Adrenal gland (tissue), 12 donors: ENCODE results near the gene ZNF672. TPM values are rescaled to one million over a fixed set of nuclear protein-coding genes. Genes with fewer than 3 reads are reported as not detected.
"Not testable (repeated sequence)": the region's sequence is repeated elsewhere in the genome, so short reads cannot be mapped to it uniquely, and the experiment has no call there.

Experiments used
- DNase-seq, 7 donors: peaks; one replicate each; pipeline ENCODE4 v3.0.0-alpha.2; 2019 to 2020
- H3K27ac ChIP-seq, 5 donors: fragments of 200-600 bp; sonication (generic) in 4 of 5; 1 replicate in 3 of 5; 2 replicates in 2 of 5; pipeline versions ENCODE4 v1.5.1 to v1.8.0; 2016 to 2020; ENCODE audit warnings: mild to moderate bottlenecking in 1 of 5
- H3K27me3 ChIP-seq: fragments of 200-600 bp; 2 replicates; pipeline ENCODE4 v1.8.0; 2021
- H3K36me3 ChIP-seq, 2 donors: fragments of 200-600 bp; replicated peaks in 1 of 2; 1 replicate in 1 of 2; 2 replicates in 1 of 2; pipeline versions ENCODE4 v1.5.1 to v1.8.0; 2018 to 2022
- H3K4me1 ChIP-seq, 2 donors: fragments of 200-600 bp; replicated peaks in 1 of 2; 1 replicate in 1 of 2; 2 replicates in 1 of 2; pipeline versions ENCODE4 v1.5.1 to v1.8.0; 2018 to 2021
- H3K4me3 ChIP-seq, 4 donors: fragments of 200-600 bp; sonication (generic) in 3 of 4; one replicate each; pipeline ENCODE4 v1.5.1; 2016 to 2018
- H3K9me3 ChIP-seq, 3 donors: fragments of 200-600 bp; sonication (generic) in 1 of 3; replicated peaks in 1 of 3; 1 replicate in 2 of 3; 2 replicates in 1 of 3; pipeline versions ENCODE4 v1.5.1 to v1.8.0; 2016 to 2021
- CTCF ChIP-seq, 6 experiments: fragments of 450-650 bp in 4 of 6; fragments of 200-600 bp in 2 of 6; sonication (generic) in 1 of 6; IDR thresholded peaks; 1 replicate in 5 of 6; 2 replicates in 1 of 6; pipeline versions ENCODE4 v1.5.1 to v1.8.0; 2016 to 2021; ENCODE audit warnings: antibody characterized with exemption in 6 of 6, mild to moderate bottlenecking in 2 of 6, moderate library complexity in 1 of 6
- POLR2A ChIP-seq, 2 donors: fragments of 450-650 bp; IDR thresholded peaks; one replicate each; pipeline ENCODE4 v1.6.1; 2017; ENCODE audit warnings: antibody characterized with exemption in 2 of 2, mild to moderate bottlenecking in 2 of 2, moderate library complexity in 1 of 2
- WGBS, 4 donors: extraction: QIAGEN DNeasy Blood & Tissue Kit in 2 of 4; methylation state at CpG; one replicate each; pipeline versions ENCODE4 v1.1.5 to v1.1.7; 2013 to 2017; 5-methylcytosine and 5-hydroxymethylcytosine counted together
- intact Hi-C, 2 donors: fragments of 100-400 bp; cut with DNase I; formaldehyde crosslinking; loops; one replicate each; pipeline versions ENCODE4 v1.14.1 to v1.15.0; 2022 to 2023
- polyA plus RNA-seq, 3 donors: library from polyadenylated mRNA; stranded (reverse); fragments of 200-250 nt in 2 of 3; fragments of 350-450 nt in 1 of 3; fragmentation: Illumina TruSeq in 1 of 3; extraction: RNeasy Lipid Tissue Mini Kit (QIAGEN cat#74804) in 1 of 3; gene quantifications; one replicate each; pipeline ENCODE4 v1.2.3, GENCODE V29; 2013 to 2014
- total RNA-seq, 9 donors: library from RNA; depleted of rRNA in 4 of 9; stranded (reverse); fragments of >200 nt in 4 of 9; fragments of 120-200 nt in 1 of 9; fragmentation: NEBNext Ultra II Directional in 1 of 9; extraction: Animal tissue kit (Norgen Biotek cat#: 25700) in 1 of 9; gene quantifications; one replicate each; pipeline versions ENCODE4 v1.1.0 to v1.2.4, GENCODE V29; 2013 to 2023
- donor health status: healthy with polysubstance abuse.
- donor health status: Bipolar disorder and iron deficiency.
- donor health status: DM: yes; HTN: yes; CAD: no.
- donor health status: DM: no; HTN: no; CAD: no.
- donor health status: DM: no; HTN: no; CAD: no.
- donor health status: DM: yes; HTN: yes; CAD: no.

The ZNF672 gene
- total and polyA plus RNA-seq, 12 donors: 9.5 to 47.5 (median 29.3) TPM

DNA sequence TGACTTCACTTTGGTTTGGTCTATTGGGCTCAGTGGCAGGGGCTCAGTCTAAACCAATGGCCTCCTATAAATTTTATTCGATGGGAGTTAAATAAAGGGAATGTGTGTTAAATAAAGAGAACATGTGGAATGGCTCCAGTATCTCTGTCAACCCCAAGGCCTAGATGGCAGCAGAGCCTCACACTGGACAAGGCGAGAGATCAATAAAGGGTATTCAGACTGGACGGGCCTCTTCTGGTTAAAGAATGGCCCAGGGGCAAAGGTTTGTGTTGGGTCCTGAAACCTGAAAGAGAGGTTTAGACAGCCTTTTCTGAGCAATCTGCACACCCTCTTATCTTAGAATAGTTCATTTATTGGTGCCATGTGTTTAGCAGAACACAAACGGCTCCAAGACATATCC is 47.0 kb upstream of the ZNF672 start:
- no peak overlapping the region for H3K27ac ChIP-seq
- no peaks in the 10 kb centered on the region for H3K27me3 ChIP-seq
- TF ChIP-seq POLR2A (IDR thresholded peaks at IDR 0.05) (no peak), CTCF (IDR thresholded peaks at IDR 0.05) (no peak)
- DNase-seq: no peak
- H3K36me3 ChIP-seq: no peaks in the 10 kb centered on the region
- H3K4me3 ChIP-seq: no peak overlapping the region
- H3K9me3 ChIP-seq: no peaks in the 10 kb centered on the region
- 77 to 83% (median 82%) methylated on average over 4 of the region's 4 CpGs for WGBS, 4 donors
- no peaks in the 10 kb centered on the region for H3K4me1 ChIP-seq
- intact Hi-C loops: no loop called here

- DNase-seq: no peak
- no peaks in the 10 kb centered on the region for H3K36me3 ChIP-seq
- H3K4me3 ChIP-seq: no peak overlapping the region
- TF ChIP-seq CTCF (IDR thresholded peaks at IDR 0.05) (no peak), POLR2A (IDR thresholded peaks at IDR 0.05) (no peak)
- H3K9me3 ChIP-seq: no peaks in the 10 kb centered on the region
- no peak overlapping the region for H3K27ac ChIP-seq
- intact Hi-C loops: no loop called here
- WGBS, 4 donors: 66 to 86% (median 69%) methylated on average over 5 of the region's 5 CpGs
- no peaks in the 10 kb centered on the region for H3K27me3 ChIP-seq
- H3K4me1 ChIP-seq: no peaks in the 10 kb centered on the region
Measured at GRCh38 chr1:248792342-248792741, 45.7 kb upstream of the ZNF672 start.

- TF ChIP-seq POLR2A (IDR thresholded peaks at IDR 0.05) (no peak), CTCF (IDR thresholded peaks at IDR 0.05) (no peak)
- no peaks in the 10 kb centered on the region for H3K27me3 ChIP-seq
- no peaks in the 10 kb centered on the region for H3K36me3 ChIP-seq
- H3K4me3 ChIP-seq: no peak overlapping the region
- no peaks in the 10 kb centered on the region for H3K4me1 ChIP-seq
- no peak for DNase-seq
- intact Hi-C loops: no loop called here
- H3K9me3 ChIP-seq: peaks cover 0 to 3% (median 0%) of the 10 kb centered on the region in 3 donors
- H3K27ac ChIP-seq: no peak overlapping the region
Measured at GRCh38 chr1:248793592-248793991, 44.4 kb upstream of the ZNF672 start.

- H3K27me3 ChIP-seq, DNase-seq, H3K36me3 ChIP-seq, H3K9me3 ChIP-seq, H3K4me3 ChIP-seq, H3K4me1 ChIP-seq, H3K27ac ChIP-seq, intact Hi-C loops: not testable (repeated sequence)
- 77 to 84% (median 80%) methylated on average over 5 of the region's 5 CpGs for WGBS, 4 donors
Measured at GRCh38 chr1:248794663-248795062, 43.4 kb upstream of the ZNF672 start.

DNA sequence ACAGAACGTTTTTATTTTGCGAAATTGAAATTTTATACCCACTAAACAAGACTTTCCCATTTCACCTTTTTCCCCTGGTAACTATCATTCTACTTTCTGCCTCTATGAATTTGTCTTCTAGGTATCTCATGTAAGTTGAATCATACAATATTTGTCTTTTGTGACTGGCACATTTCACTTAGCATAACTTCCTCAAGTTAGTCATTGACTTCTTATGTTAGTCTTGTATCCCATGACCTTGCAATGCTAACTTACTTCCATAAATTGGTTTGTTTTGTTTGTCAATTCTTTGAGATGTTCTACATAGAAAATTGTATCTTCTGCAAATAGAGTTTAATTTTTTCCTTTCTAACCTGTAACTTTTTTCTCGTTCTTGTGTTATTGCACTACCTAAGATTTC is 39.2 kb upstream of the ZNF672 start:
- intact Hi-C loops: no loop called here
- no peaks in the 10 kb centered on the region for H3K4me1 ChIP-seq
- no peaks in the 10 kb centered on the region for H3K27me3 ChIP-seq
- no peak for DNase-seq
- H3K27ac ChIP-seq: no peak overlapping the region
- H3K9me3 ChIP-seq: peaks cover 0 to 4% (median 0%) of the 10 kb centered on the region in 3 donors
- 66 to 78% (median 73%) methylated on average over 3 of the region's 3 CpGs for WGBS, 4 donors
- no peak overlapping the region for H3K4me3 ChIP-seq
- no peaks in the 10 kb centered on the region for H3K36me3 ChIP-seq
- no peak for TF ChIP-seq CTCF (IDR thresholded peaks at IDR 0.05)
- TF ChIP-seq POLR2A (IDR thresholded peaks at IDR 0.05): no peak
